ENCODE results near the gene IKZF5.

The IKZF5 gene

GRCh38 chr10:123013456-123014419 lies 5.1 kb upstream of the IKZF5 start:
- Mint-ChIP-seq H3K36me3 (ENCODE audit: low read depth) (peaks cover 26% of the 10 kb centered on the region), H3K27ac (no peak overlapping the region), H3K4me3 (no peak overlapping the region), H3K9me3 (peaks cover 10% of the 10 kb centered on the region), H3K4me1 (peaks cover 19% of the 10 kb centered on the region), H3K27me3 (ENCODE audit: low read depth, poor library complexity) (peaks cover 10% of the 10 kb centered on the region)
- no peak for TF ChIP-seq CTCF (IDR thresholded peaks at IDR 0.05)
- no peak for DNase-seq

- Mint-ChIP-seq H3K4me1 (peaks cover 30% of the 10 kb centered on the region), H3K4me3 (no peak overlapping the region)
Measured at GRCh38 chr10:123011987-123012386, 3.4 kb upstream of the IKZF5 start.

GRCh38 chr10:123009105-123009820 lies 668 bp upstream of the IKZF5 start:
- peaks cover 3% of the 10 kb centered on the region for H3K9me3 Mint-ChIP-seq
- peak overlapping the region; percentile 99 for H3K4me3 Mint-ChIP-seq
- peaks cover 16% of the 10 kb centered on the region for H3K36me3 Mint-ChIP-seq (ENCODE audit: low read depth)
- H3K4me1 Mint-ChIP-seq, result peaks cover 37% of the 10 kb centered on the region
- TF ChIP-seq CTCF (IDR thresholded peaks at IDR 0.05), result no peak
- H3K27ac Mint-ChIP-seq, result no peak overlapping the region
- H3K27me3 Mint-ChIP-seq (ENCODE audit: low read depth, poor library complexity), result peaks cover 3% of the 10 kb centered on the region
- peak; percentile 30 for DNase-seq

More at GRCh38 chr10:123011987-123012386, 3.4 kb upstream of the IKZF5 start:
- TF ChIP-seq CTCF (IDR thresholded peaks at IDR 0.05), result no peak
- Mint-ChIP-seq H3K27ac (no peak overlapping the region), H3K27me3 (ENCODE audit: low read depth, poor library complexity) (peaks cover 10% of the 10 kb centered on the region), H3K36me3 (ENCODE audit: low read depth) (peaks cover 16% of the 10 kb centered on the region), H3K9me3 (peaks cover 3% of the 10 kb centered on the region)
- DNase-seq, result no peak

GRCh38 chr10:123007558-123008354 lies 839 bp downstream of the IKZF5 start:
- no peak for TF ChIP-seq CTCF (IDR thresholded peaks at IDR 0.05)
- Mint-ChIP-seq H3K36me3 (ENCODE audit: low read depth) (peaks cover 9% of the 10 kb centered on the region), H3K4me3 (peak overlapping the region; percentile 99), H3K9me3 (peaks cover 3% of the 10 kb centered on the region), H3K27ac (peak overlapping the region; percentile 98), H3K27me3 (ENCODE audit: low read depth, poor library complexity) (peaks cover 3% of the 10 kb centered on the region), H3K4me1 (peaks cover 37% of the 10 kb centered on the region)
- DNase-seq, result peak; percentile 11

- H3K27ac Mint-ChIP-seq, result no peak overlapping the region
Measured at GRCh38 chr10:123004298-123004697, 4.3 kb downstream of the IKZF5 start.

More at GRCh38 chr10:123004298-123004697, 4.3 kb downstream of the IKZF5 start:
- Mint-ChIP-seq H3K4me3 (no peak overlapping the region), H3K4me1 (peaks cover 29% of the 10 kb centered on the region), H3K36me3 (ENCODE audit: low read depth) (peaks cover 21% of the 10 kb centered on the region), H3K27me3 (ENCODE audit: low read depth, poor library complexity) (no peaks in the 10 kb centered on the region), H3K9me3 (no peaks in the 10 kb centered on the region)
- TF ChIP-seq CTCF (IDR thresholded peaks at IDR 0.05), result no peak
- DNase-seq, result no peak

Measured in nephron progenitor cell (in vitro differentiated cells).